NCI-H748 treated with DMSO at 0.1 percent for 48 hours (cell line): ENCODE measurements around the gene ABLIM2.

ENCODE experiments used
- DNase-seq: peaks from one replicate; lab custom pipeline; 2025; lab: John Stamatoyannopoulos, UW

Gene ABLIM2

DNA sequence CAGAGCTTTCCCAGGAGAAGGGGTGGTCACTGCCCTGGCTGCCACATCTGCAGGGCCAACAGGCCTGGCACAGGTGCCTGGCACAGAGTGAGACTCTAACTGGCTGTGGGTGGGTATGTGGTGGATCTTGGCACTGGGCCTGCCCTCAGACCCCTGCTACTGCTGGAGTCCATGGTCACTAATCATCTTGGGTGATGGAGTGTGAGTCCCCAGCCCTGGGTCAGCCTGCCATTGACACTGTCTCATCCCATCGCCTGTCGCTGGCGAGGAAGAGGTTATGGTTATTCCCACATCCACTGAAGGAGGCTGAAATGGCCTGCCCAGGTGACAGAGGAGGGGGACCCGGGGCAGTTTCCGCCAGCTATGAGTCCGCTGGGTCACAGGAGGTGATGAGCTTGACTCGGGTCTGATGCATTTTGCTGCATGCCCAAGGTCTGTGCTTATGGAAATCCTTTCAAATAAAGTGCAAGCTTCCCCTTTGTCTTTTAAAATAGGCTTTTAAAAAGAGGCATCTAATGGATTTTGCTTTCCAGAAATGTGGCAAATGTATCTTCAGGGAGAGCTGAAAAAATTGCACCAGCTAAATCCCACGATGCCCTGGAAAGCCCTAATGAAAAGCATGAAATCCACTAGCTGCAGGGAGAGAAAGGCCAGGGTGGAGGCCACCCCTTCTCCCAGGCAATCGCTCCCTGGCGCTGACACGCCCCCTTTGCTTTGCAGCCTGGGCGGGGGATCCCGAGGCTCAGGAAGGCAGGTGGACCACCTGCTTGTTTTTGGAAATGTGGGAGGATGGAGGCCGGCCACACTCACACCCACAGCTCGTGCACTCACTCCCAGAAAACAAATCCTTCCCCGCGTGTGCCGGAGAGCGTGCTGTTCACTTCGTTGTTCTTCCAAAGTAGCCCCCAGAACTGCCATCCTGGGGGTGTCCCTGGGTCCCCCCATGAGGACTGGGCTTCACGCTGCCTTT lies 54.9 kb downstream of the ABLIM2 start:
- no peak for DNase-seq

DNA sequence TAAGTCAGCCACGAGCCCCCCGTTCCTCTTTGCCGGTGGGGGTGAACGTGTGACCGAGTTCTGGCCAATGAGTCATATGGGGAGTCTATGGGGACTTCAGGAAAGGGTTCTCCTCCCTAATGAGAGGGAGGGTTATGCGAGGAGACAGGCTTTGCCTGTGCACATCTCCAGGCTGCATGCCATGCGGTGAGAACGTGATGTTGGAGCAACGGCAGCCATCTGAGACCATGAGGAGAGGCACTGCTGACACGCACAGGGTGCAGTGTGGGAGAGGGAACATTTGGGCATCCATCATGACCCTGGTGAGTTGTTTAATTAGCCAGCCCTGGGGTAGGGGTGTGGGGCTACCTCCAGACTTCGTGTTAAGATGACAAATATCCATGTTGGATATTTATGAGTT lies 55.8 kb downstream of the ABLIM2 start:
- DNase-seq: no peak

DNA sequence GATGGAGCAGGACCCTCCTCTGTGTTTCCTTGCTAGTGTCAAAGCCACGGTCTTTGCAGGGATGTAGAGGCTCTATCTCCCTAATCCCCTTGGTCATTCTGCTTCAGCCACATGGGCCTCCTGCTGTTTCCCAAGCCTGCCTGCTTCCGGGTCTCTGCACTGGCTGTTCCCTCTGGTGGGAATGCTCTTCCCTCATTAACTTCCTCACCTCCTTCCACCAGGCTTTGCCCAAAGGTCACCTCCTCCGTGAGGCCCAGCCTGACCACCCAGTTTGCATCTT lies 56.6 kb downstream of the ABLIM2 start:
- no peak for DNase-seq

DNA sequence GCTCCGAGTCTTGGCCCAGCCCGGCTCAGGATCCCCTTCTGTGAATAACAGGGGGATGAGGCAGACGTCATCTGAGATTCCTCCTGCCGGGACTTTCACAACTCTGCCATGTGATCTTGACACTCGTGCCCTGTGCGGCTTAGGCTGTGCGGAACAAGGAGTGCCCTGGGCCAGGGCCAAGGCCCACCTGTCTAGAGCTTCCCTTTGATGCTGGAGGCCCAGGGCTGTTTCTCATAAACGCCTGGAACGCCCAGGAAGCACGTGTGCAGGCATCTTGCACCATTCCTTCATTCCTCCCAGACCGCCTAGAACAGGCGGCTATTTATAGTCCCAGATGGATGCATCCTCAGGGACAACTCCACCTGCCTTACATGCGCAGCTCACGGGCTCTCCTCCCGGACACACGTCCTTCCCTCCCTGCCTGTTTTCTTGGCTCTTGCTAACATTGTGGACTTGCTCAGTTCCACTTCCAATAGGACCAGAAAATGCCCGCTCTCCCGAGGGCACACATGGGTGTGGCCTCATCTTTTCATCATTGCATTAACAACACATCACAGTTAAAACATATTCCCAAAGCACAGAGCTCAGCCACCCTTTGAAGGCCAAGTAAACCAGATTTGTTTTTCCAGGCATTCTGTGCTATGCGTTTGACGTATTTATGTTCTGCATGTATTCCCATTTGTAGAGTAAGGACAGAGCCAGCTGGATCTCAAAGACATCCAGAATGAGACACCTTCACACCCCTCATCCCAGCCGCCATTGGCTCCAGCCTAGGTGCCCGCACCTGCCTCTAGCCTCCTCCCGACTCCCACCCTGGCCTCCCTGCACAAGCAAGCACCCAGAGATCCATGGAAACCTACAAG lies 57.2 kb downstream of the ABLIM2 start:
- DNase-seq: no peak

DNA sequence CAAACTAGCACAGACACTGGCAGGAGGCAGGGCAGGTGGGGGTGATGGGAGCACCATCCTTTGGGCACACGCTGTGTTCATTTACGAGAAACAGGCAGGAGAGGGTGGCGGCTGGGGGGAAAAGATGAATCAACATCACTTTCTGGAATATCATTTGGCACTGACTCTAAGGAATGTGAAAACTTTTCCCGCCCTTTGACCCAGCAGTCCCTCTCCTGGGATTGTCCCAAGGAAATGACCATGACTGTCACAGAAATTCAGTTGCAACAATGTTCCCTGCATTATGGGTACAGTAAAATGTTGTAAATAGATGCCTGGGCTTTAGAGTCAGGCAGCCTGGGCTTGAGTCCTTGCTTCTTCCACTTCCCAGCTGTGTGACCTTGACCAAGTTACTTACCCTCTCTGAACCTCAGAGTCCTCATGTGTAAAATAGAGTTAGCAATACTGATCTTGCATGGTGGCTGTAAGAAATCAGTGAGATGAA lies 58.6 kb downstream of the ABLIM2 start:
- no peak for DNase-seq

DNA sequence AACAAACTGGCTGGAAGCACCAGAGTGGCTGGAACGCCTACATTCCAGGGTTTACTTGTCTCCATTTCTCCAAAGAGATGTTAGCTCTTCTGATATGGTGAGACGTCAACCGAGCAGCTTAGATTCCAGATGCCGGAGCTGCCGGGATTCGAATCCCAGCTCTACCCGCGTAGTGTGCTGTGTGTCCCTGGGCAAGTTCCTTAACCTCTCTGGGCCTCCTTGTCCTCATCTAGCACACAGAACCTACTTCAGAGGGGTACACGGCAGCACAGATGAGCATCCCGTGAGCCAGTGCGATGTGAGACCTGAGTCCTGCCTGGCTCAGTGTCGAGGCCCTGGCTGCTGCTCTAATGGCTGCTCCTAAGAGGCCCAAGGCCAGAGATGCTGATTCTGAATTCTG lies 60.1 kb downstream of the ABLIM2 start:
- DNase-seq: no peak

DNA sequence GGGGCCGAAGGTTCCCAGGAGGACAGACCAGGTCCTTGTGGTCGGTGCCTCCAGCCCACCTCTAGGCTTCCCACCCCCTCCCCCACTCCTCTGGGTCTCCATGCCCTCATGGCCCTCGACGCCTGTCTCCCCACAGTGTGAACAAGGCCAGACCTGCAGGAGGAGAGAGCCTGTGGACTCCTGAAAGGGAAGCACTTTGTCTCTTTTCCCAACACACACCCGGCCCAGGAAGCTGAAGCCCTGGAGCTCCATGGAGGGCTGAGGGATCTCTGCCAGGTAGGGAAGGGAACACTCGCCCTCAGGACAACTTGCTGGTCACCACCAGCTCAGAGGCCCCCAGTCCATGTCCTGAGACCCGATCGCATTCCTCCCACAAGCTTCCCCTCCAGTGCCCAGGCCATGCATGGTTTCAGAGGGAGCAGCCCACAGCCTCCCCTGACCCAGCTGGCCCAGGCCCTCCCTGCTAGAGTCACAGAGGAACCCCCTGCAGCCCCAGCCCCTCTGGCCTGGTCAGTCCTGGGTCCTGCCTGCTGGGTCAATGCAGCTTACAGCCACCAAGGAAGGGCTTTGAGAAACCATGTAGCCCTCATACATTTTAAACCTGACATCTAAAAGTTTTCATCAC lies 60.8 kb downstream of the ABLIM2 start:
- DNase-seq: no peak

DNA sequence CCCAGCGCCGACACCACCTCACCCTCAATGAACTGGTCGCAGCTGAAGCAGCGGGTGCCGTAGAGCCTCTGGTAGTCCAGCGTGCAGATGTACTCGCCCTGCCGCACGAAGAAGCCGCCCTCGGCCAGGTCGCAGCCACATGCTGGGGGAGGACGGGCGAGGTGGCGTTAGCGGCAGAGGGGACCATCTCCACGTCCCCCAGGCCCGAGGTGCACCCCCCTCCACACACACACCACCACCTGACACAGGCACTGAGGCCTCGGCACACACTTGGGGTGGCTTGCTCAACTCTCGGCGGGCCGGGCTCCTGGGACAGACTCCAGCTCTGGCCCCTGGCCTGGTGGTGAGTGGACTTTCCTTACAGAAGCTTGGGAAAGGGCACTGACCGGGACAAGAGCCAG lies 61.5 kb downstream of the ABLIM2 start:
- no peak for DNase-seq

DNA sequence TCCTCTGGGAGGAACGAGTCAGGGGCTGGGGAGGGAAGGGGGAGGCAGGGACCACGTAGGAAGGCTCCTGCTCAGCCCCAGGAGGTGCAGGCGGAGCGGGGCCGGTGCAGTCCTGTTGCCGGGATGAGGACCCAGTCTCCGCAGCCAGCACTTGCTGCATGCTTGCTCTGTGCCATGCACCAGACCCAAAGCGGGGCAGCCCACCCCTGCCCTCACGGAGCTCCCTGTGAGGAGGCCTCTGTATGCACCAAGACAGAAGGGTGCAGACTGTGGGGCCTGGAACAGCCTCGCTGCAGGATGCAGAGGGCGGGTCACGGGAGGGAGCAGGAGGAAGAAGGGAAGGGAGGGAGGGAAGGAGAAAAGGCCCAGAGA lies 61.9 kb downstream of the ABLIM2 start:
- DNase-seq: no peak

DNA sequence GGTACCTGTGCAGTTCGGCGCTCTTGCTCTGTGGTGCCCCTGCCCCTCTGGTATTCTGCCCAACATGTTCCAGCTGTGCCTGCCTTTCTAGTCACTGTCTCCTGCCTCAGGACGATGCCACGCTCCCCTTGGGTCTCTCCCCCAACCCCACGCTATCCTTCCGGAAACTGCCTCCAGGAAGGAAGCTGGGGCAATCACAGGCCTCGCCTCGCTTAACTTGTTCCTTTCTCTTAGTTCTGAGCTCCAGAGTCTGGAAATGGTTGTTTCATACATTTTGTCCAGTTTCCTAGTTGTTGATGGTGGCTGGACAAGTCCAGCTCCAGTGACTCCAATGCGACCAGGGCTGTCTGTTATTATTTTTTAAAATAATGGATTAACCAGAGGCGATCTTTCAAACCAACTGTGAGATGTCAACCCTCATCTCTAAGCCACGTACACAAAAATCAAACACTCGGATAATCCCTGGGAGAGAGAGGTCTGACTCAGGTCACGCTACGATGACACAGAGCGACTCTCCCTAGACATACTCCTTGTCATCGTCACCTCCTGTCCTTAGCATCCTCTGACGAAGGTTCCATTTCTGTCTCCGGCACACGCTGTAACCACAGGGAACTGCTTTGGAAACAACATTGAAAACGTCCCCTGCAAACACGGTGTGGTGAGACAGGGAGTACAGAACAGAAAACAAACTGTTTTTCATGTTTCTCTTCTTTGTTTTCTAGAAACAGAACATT lies 62.5 kb downstream of the ABLIM2 start:
- no peak for DNase-seq

DNA sequence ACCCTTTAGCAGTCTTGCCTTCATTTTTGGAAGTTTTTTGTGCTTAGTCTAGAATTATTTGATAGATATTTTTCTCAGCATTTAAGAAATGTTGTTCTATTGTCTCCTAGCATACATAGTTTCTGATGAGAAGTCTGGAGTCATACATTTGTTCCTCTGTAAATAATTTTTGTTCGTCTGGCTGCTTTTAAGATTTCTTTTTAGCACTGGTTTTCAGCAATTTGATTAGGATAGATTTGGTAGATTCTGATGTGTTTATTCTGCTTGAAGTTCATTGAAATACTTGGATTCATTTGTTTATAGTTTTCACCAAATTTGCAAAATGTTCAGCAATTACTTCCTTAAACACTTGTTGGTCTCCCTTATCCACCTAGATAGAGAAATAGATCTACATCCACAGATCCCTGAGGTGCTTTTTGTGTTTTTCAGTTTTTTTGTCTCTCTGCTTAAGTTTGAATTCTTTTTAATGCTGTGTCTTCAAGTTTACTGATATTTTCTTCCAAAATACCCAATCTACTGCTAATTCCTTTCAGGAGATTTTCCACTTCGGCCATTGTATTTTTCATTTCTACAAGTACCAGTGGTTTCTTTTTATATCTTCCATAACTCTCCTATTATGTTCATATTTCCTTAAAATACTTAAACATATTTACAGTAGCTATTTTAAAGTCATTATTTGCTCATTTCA lies 64.9 kb downstream of the ABLIM2 start:
- no peak for DNase-seq

DNA sequence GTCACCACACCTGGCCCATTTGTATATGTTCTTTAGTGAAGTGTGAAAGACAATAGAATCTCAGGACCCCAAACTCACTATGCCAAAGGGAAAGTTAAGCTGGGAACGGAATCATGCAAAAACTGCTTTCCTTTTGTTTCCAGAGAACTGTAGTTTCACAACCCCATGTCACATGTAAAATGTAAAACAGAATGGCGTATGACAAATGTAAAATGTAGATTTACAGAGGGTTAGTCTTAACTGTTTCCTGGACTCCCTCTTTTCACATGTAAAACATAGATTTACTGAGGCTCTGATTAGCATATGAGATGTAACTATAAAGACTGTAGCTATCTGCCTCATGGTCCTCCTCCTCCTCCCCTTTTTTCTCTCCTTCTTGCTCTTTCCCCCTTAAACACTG lies 66.3 kb downstream of the ABLIM2 start:
- no peak for DNase-seq

DNA sequence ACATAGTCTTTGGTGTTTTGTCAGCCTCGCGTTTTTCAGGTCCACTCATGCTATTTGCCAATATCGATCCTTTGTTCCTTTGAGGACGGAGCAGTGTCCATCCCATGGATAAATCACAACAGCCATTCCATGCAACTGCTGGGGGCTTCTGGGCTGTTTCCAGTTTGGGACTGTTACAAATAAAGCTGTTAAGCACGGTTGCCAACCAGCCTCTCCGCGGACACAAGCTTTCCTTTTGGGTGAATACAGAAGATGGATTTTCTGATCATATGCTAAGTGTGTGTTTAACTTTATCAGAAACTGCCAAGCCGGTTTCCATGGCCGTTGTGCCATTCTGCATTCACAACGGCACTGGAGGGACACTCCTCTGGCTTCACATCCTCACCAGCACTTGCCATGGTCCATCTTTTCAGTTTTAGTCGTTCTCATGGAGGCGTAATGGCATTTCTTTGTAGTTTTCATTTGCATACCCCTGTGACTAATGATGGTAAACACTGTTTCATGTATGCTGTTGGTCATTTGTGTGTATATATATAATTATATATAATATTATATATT lies 67.8 kb downstream of the ABLIM2 start:
- DNase-seq: no peak

DNA sequence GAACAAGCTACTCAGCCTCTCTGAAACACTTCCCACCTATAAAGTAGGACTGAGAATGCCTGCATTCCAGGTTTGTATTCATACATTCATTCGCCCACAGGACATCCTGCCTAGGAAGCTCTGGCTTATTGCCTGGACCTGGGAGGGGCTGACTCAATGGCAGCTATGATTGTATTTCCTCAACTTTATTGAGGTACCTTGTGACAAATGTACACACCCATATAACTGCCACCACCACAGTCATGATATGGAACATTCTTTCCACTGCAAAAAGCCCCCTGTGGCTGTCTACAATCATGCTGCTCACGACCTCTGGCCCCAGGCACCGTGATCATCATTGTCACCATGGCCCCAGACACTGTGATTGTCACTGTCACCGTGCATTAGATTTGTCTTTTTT lies 68.3 kb downstream of the ABLIM2 start:
- DNase-seq: no peak

DNA sequence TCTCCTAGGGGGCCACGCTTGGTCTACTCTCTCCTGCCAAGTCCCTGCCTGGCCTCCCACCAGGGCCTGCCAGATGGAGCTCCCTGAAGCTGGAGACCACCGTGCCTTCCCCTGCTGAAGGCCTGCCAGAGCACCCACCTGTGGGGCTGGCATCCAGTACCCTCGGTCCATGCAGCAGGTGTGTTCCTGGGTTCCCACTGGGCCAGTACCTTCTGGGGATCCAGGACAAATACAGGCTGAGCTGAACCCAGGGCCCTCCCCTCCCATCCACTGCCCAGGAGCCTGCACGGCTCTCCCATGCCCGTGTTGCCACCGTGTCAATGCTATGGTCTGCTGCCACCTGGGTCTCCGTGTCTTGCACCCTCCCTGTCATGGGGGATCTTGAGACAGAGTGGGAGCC lies 68.8 kb downstream of the ABLIM2 start:
- no peak for DNase-seq

DNA sequence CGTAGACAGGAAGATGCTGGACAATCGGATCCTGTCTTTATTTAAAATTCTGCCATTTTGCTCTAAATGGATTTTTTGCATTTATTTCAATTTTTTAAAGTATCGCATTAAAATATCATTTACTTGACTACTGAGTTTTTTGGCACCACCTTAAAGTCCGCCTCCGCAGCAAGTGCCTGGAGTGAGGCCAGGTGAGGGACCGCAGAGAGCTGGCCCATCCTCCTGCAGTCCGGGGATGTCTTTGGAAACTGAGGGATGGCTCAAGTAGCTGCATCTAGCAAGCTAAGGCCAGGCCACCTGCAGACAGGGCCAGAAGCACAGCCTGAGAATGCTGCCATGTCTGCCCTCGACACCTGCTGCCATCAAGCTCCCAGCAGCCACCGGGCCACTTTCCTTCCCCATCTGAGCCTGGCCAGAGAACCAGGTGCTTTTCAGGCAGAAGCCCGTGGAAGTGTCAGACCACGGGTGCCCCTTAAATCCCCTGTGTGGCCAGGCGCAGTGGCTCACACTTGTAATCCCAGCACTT lies 69.6 kb downstream of the ABLIM2 start:
- DNase-seq: no peak

DNA sequence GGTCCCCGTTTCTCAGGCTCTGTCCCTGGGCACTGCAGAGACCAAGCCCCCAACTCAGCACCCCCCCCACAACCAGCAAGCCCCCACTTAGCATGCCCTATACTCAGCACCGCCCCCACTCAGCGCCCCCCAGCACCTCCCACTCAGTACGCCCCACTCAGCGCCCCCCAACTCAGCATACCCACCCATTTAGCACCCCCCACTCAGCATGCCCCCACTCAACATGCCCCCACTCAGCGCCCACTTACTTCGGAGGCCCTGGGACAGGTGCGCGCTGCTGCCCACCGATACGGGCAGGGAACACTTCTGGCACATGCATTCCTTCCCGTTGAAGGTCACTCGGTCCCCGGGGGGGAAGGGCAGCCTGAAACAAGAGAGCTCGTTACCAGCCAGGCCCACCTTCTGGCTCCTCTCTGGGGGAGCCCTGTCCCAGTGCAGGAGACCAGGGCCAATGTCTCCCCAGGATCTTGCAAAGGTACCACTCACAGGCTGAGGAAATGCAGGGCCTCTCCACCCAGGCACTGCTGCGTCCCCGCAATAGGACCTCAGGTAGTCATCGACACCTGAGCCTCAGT lies 70.6 kb downstream of the ABLIM2 start:
- no peak for DNase-seq

DNA sequence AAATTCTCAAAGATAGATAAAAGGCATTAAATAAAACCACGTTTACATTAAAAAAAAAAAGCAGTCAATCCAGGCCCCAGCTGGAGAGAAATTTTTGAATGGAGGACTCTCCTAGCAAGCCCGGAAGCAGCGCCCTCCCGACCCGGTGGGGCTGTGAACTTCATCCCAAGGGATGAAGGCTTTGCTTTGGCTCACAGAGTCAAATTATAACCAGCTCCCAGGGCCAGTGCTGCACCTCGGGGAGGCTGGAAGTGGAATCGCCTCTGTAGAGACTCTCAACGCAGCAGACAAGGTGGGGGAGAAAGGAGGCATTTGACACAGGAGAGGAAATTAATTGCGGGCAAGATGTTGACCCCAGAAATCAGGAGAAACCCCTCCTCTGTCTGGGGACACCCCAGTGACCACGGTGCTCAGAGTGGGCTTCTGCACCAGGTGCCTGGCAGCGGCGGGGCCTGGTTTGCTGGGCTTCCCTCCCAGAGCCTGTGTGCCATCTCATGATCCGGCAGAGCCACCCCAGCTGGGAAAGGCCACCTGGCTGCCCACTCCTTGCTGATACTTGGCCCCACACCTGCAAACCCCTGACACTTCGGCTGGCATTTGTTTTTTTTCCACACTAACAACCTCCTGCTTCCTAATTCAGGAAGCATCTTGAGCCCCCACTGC lies 71.7 kb downstream of the ABLIM2 start:
- no peak for DNase-seq

DNA sequence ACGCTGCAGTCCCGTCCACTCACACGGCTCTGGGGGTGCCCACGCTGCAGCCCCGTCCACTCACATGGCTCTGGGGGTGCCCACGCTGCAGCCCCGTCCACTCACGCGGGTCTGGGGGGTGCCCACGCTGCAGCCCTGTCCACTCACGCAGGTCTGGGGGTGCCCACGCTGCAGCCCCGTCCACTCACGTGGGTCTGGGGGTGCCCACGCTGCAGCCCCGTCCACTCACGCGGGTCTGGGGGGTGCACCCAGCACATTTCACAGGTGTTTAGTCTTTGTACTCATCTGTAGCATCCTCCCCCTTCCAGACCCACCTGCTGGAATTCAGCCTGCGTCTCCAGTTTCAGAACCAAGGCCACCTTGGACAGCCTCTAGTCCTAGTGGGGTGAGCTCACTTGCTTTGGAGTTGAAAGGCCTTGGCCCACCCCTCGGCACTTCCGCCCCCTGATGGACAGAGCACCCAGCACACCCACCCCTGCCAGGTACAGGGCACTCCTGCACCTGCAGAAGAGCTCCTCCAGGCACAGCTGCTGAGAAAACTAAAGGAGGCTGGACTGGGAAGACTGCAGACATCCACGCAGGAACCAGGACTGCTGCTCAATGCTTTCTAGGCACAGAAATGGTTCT lies 73.0 kb downstream of the ABLIM2 start:
- no peak for DNase-seq
